Ovary (tissue), 9 donors: ENCODE measurements around the gene CLCN6. TPM values are rescaled to one million over a fixed set of nuclear protein-coding genes. Genes with fewer than 3 reads are reported as not detected.

ENCODE experiments used
- DNase-seq, 5 donors: peaks; one replicate each; pipeline ENCODE4 v3.0.0-alpha.2; 2019 to 2020
- H3K27ac ChIP-seq, 2 donors: fragments of 200-600 bp; one replicate each; pipeline versions ENCODE4 v1.5.1 to v1.8.0; 2019 to 2022
- H3K27me3 ChIP-seq: fragments of 200-600 bp; one replicate; pipeline ENCODE4 v1.8.0; 2022
- H3K36me3 ChIP-seq: fragments of 200-600 bp; sonication (generic); one replicate; pipeline ENCODE4 v1.5.1; 2019
- H3K4me1 ChIP-seq: one replicate; pipeline ENCODE4 v1.8.1; 2013; ENCODE audit warnings: mild to moderate bottlenecking, moderate library complexity; ENCODE audit not compliant: insufficient read depth
- H3K4me3 ChIP-seq: fragments of 200-600 bp; sonication (generic); one replicate; pipeline ENCODE4 v1.5.1; 2017
- H3K9me3 ChIP-seq, 2 donors: fragments of 200-600 bp in 1 of 2; sonication (generic) in 1 of 2; one replicate each; pipeline versions ENCODE4 v1.5.1 to v1.8.1; 2013 to 2019; ENCODE audit warnings: mild to moderate bottlenecking in 1 of 2, moderate library complexity in 1 of 2
- CTCF ChIP-seq, 3 donors: fragments of 450-650 bp in 2 of 3; fragments of 200-600 bp in 1 of 3; IDR thresholded peaks; one replicate each; pipeline versions ENCODE4 v1.5.1 to v1.8.0; 2016 to 2022; ENCODE audit warnings: antibody characterized with exemption in 3 of 3, mild to moderate bottlenecking in 1 of 3
- EP300 ChIP-seq: sonication (generic); formaldehyde crosslinking; IDR thresholded peaks from one replicate; pipeline ENCODE4 v1.6.1; 2017; ENCODE audit warnings: antibody characterized with exemption
- POLR2A ChIP-seq: fragments of 450-650 bp; IDR thresholded peaks from one replicate; pipeline ENCODE4 v1.6.1; 2017; ENCODE audit warnings: antibody characterized with exemption, mild to moderate bottlenecking, moderate library complexity
- WGBS, 3 donors: extraction: QIAGEN DNeasy Blood & Tissue Kit in 1 of 3; methylation state at CpG; one replicate each; pipeline versions ENCODE4 v1.1.5 to v1.1.7; 2013 to 2017; 5-methylcytosine and 5-hydroxymethylcytosine counted together
- intact Hi-C, 4 donors: fragments of 100-400 bp; cut with DNase I; formaldehyde crosslinking; loops; one replicate each; pipeline versions ENCODE4 v1.11.0 to v1.15.1; 2022 to 2023
- polyA plus RNA-seq, 2 donors: library from polyadenylated mRNA; stranded (reverse); fragments of 200-250 nt in 1 of 2; fragments of 350-450 nt in 1 of 2; fragmentation: Illumina TruSeq in 1 of 2; extraction: RNeasy Lipid Tissue Mini Kit (QIAGEN cat#74804) in 1 of 2; gene quantifications; one replicate each; pipeline ENCODE4 v1.2.3, GENCODE V29; 2013 to 2014
- total RNA-seq, 7 donors: library from RNA; depleted of rRNA in 2 of 7; stranded (reverse); fragments of >200 nt in 2 of 7; fragmentation: NEBNext Ultra II Directional in 3 of 7; extraction: Animal tissue kit (Norgen Biotek cat#: 25700) in 3 of 7; gene quantifications; one replicate each; pipeline versions ENCODE4 v1.1.0 to v1.2.4, GENCODE V29; 2016 to 2023
- donor health status: DM: no; HTN: no; CAD: no; lungs with moderate emphysema.
- donor health status: DM: no; HTN: no; CAD: no.
- donor health status: Bipolar disorder and iron deficiency.
- donor health status: DM: yes; HTN: yes; CAD: no.
- donor health status: DM: no; HTN: no; CAD: no.
- donor health status: DM: yes; HTN: yes; CAD: no.

Gene CLCN6
- total and polyA plus RNA-seq, 9 donors: 11.7 to 39.7 (median 25.6) TPM

GRCh38 chr1:11761285-11761684, 44.7 kb upstream of the CLCN6 start:
- Histone ChIP-seq H3K27ac (no peak overlapping the region), H3K27me3 (no peaks in the 10 kb centered on the region), H3K4me3 (no peak overlapping the region), H3K36me3 (no peaks in the 10 kb centered on the region), H3K9me3 (no peaks in the 10 kb centered on the region), H3K4me1 (no peaks in the 10 kb centered on the region)
- WGBS, 3 donors: 74 to 82% (median 77%) methylated on average over 6 of the region's 6 CpGs
- no peak for DNase-seq
- TF ChIP-seq EP300: no peak
- no peak for TF ChIP-seq POLR2A
- TF ChIP-seq CTCF (IDR thresholded peaks at IDR 0.05): no peak
- intact Hi-C loops: no loop called here

GRCh38 chr1:11761988-11762406, 44.0 kb upstream of the CLCN6 start, which contains the start of gene C1orf167:
TSS of gene C1orf167 (plus strand) at chr1:11762193. CDS start at chr1:11764401, 2,208 bp downstream.
- Histone ChIP-seq H3K9me3 (no peaks in the 10 kb centered on the region), H3K27me3 (no peaks in the 10 kb centered on the region), H3K4me3 (no peak within 1 kb of the TSS), H3K4me1 (no peaks in the 10 kb centered on the region), H3K27ac (no peak within 1 kb of the TSS), H3K36me3 (no peaks in the 10 kb centered on the region)
- no peak for TF ChIP-seq EP300
- TF ChIP-seq CTCF (IDR thresholded peaks at IDR 0.05): no peak
- TF ChIP-seq POLR2A: no peak
- WGBS, 3 donors: 3 to 4% (median 3%) methylated on average over 29 of the region's 29 CpGs
- intact Hi-C loops: no loop called here
- DNase-seq: peak in 1 of 5 donors; percentile 59

- no peaks in the 10 kb centered on the region for H3K36me3 ChIP-seq
- no peak overlapping the region for H3K4me3 ChIP-seq
- 79 to 83% (median 79%) methylated on average over 3 of the region's 3 CpGs for WGBS, 3 donors
- no peak for DNase-seq
- intact Hi-C loops: no loop called here
- H3K9me3 ChIP-seq: no peaks in the 10 kb centered on the region
- no peak overlapping the region for H3K27ac ChIP-seq
- no peak for TF ChIP-seq CTCF (IDR thresholded peaks at IDR 0.05)
- no peak for TF ChIP-seq POLR2A
- TF ChIP-seq EP300: no peak
- peaks cover 3% of the 10 kb centered on the region for H3K4me1 ChIP-seq
- H3K27me3 ChIP-seq: no peaks in the 10 kb centered on the region
Measured at GRCh38 chr1:11764115-11764514, 41.9 kb upstream of the CLCN6 start.

- Histone ChIP-seq H3K27ac (no peak overlapping the region), H3K4me3 (no peak overlapping the region), H3K27me3 (no peaks in the 10 kb centered on the region), H3K9me3 (no peaks in the 10 kb centered on the region), H3K4me1 (peaks cover 3% of the 10 kb centered on the region), H3K36me3 (no peaks in the 10 kb centered on the region)
- 78 to 81% (median 80%) methylated on average over 7 of the region's 7 CpGs for WGBS, 3 donors
- intact Hi-C loops: no loop called here
- TF ChIP-seq POLR2A: no peak
- no peak for TF ChIP-seq EP300
- no peak for TF ChIP-seq CTCF (IDR thresholded peaks at IDR 0.05)
- DNase-seq: no peak
Measured at GRCh38 chr1:11764519-11764918, 41.5 kb upstream of the CLCN6 start.
